CD4-positive, alpha-beta T cell treated with Interleukin-6 at 100 ng/mL for 8 hours (primary cell): ENCODE results near the gene RPTOR.
A peak's percentile ranks its signal among the peaks of the same experiment; 100 is the strongest.

Experiments used
- DNase-seq: peaks from one replicate; pipeline ENCODE4 v3.0.0-alpha.2; 2020; ENCODE audit warnings: mixed read lengths, low spot score

Gene RPTOR

GRCh38 chr17:80766290-80766855 is 221.7 kb downstream of the RPTOR start:
- DNase-seq, result no peak

DNA sequence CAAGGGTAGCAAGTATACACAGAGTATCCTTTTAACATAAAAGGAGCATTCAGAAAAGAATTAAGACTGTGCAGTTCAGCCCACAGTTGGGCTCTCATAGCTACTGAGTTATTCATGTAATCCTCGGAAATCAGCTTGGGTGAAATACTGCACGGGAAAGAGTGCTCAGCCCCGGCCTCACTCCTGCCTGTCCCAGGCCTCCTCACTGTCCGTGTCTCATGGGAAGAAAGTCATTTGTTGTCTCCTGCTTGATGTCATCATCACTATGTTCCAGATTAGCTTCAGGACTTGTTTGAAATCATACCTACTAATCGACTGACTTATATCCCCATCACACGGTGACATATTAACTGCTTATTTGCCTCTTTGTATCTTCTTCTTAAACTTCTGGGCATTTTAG is 223.8 kb downstream of the RPTOR start:
- no peak for DNase-seq

GRCh38 chr17:80768936-80769335 is 224.3 kb downstream of the RPTOR start:
- DNase-seq, result no peak

DNA sequence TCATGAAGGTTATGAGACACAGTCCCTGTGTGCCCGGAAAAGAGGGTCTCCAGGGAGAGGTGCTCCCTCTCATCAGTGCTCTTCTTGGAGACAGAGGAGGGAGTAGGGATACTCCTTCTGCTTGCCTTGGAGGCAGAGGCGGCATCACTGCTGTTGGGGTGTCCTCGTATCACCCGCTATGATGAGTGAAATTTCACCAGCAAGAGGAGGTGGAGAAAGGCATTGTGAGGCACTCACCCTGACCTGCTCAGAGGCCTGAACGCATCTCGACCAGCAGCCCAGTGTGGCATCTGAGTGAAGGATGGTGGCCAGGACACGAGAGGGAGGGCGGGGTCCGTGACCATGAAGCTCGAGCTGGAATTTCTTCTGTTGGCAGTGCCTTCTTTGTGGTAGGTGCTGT is 224.9 kb downstream of the RPTOR start:
- DNase-seq, result no peak

GRCh38 chr17:80769936-80770625 is 225.4 kb downstream of the RPTOR start:
- DNase-seq, result no peak

GRCh38 chr17:80770881-80771611 is 226.4 kb downstream of the RPTOR start:
- no peak for DNase-seq

DNA sequence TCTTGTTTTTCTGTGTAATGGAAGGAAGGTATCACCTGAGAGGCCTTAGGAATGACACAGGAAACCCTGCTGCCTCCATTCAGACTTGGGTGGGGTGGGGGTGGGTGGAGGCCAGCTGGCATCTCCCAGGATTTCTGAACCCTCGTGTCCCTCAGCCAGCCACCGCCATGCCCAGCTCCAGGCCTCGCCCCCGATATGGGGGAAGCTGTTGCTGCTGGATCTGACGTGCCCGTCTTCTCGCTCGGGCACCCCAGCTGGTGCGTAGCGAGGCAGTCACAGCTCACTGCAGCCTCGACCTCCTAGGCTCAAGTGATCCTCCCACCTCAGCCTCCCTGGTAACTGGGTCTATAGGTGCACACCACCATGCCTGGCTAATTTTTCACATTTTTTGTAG is 227.0 kb downstream of the RPTOR start:
- no peak for DNase-seq

GRCh38 chr17:80772906-80773242 is 228.2 kb downstream of the RPTOR start:
- no peak for DNase-seq

- no peak for DNase-seq
Measured at GRCh38 chr17:80773243-80773991, 228.8 kb downstream of the RPTOR start.

DNA sequence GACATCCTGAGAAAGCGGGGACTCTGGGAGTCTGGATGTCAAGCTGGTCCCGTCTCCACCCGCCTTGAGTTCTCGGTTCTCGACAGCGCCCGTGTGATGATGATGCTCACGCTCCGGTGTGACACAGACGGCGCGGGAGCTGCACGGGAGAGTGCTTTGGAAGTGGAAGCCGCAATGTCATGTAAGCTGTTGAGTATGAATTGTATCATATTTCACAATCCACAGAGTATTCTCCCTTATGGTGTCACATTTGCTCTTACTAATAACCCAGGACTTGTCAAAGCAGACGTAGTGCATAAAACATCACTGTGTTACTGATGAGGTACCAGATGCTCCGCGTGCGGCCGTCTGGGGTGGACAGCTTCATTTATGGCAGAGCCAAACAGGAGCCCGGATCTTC is 229.5 kb downstream of the RPTOR start:
- no peak for DNase-seq

DNA sequence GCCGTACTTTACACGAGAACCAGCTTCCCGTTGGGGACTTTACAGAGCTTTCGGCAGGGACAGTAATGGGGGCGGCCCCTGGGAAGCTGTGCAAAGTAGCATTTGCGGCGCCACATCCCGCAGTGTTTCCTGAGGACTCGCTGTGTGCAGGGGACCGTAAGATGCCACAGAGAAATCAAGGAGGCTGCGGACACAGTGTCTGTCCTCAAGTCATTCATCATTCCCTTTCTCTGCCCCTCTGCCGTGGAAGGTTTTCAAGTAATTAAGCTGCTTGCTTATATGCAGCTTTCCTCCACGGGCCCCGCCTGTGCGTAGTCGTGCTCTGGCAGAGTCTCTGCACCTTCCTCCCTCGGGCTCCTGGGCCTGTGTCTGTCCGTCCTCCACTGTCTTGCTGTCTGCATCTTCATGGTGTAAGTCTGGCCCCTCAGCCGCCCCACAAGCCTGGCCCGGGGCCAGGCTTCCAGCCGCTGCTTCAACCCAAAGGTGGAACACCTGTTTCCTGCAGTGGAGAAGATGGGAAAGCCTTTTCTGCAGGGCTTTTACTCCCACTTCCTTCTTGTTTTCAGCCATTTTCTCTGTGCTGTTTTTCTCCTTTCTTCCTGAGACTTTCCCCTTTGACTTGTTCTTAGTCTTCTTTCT is 230.1 kb downstream of the RPTOR start:
- no peak for DNase-seq

GRCh38 chr17:80775863-80776262 is 231.2 kb downstream of the RPTOR start:
- DNase-seq, result no peak

DNA sequence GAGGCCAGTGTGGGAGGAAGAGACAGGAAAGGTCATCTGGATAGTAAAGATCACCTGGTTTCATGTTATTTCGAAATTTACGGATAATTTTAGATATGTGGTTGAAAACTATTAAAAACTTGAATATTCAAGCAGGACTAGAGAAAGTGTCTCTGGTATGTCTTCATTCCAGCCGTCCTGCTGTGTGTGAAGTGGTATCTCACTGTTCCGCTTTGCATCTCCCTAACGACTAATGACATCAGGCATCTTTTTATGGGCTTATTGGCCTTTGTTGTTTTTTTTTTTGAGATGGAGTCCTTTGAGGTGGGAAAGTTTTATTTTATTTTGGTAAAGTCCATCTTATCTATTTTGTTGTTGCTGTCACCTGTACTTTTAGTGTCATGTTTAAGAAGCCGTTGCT is 232.6 kb downstream of the RPTOR start:
- no peak for DNase-seq

DNA sequence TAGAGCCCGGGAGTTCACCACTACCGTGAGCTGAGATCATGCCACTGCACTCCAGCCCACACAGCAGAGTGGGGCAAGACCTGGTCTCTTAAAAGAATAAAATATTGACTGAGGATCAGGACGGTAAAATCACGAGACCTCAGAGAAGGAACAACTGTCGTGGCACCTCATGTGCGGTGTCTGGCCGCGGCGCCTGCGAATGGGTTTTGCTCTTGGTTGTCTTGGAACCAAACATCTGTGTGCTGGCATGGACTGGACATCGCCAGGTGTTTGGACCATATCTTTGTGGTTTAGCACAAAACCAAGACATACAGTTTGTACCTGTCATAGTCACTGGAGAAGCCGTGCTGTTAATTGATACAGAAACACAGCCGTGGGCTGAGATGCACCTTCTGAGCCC is 234.1 kb downstream of the RPTOR start:
- DNase-seq, result no peak

DNA sequence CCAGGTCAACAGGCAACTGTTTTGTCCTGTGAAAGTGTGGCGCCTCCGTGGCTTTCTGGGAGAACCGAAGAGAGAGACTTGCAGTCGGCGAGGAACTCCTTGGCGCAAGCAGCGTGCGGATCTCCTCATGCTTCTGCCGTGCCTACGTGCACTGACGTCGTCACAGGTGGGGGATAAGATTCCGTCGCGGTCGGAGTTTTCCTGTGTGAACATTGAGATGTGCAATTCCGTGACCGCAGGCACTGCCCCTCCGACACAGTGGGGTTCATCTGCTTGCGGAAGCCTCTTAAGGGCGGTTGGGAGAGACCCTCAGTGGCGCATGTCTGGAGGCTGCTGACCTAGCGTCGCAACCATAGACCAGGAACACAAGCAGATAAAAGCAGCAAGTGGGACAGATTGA is 234.7 kb downstream of the RPTOR start:
- DNase-seq, result no peak

GRCh38 chr17:80779961-80780380 is 235.3 kb downstream of the RPTOR start:
- DNase-seq, result no peak

- DNase-seq, result peak; percentile 44
Measured at GRCh38 chr17:80780381-80781198, 236.0 kb downstream of the RPTOR start.

GRCh38 chr17:80781211-80781610 is 236.6 kb downstream of the RPTOR start:
- peak; percentile 34 for DNase-seq

DNA sequence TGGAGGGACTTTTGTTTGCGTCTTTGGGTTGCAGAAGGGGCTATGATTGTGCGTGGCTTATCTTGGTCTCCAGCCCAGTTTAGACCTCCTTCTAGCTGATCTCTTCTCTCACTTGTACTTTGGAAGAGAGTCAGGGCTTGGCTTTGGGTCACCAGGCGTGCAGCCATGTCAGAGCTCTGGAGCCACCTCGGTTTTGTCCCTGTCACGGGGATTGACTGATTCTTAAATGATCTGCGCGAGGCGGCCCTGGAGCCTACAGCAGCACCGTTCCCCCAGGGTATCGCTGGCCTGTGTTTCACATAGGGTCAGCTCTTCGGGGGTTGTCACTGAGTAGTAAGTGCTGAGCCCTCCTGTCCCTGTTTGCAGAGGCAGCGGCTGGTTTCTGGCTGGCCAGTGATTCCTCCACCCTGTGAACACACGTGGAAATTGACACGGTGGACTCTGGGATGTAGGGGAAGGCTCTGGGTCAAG is 237.2 kb downstream of the RPTOR start:
- no peak for DNase-seq

DNA sequence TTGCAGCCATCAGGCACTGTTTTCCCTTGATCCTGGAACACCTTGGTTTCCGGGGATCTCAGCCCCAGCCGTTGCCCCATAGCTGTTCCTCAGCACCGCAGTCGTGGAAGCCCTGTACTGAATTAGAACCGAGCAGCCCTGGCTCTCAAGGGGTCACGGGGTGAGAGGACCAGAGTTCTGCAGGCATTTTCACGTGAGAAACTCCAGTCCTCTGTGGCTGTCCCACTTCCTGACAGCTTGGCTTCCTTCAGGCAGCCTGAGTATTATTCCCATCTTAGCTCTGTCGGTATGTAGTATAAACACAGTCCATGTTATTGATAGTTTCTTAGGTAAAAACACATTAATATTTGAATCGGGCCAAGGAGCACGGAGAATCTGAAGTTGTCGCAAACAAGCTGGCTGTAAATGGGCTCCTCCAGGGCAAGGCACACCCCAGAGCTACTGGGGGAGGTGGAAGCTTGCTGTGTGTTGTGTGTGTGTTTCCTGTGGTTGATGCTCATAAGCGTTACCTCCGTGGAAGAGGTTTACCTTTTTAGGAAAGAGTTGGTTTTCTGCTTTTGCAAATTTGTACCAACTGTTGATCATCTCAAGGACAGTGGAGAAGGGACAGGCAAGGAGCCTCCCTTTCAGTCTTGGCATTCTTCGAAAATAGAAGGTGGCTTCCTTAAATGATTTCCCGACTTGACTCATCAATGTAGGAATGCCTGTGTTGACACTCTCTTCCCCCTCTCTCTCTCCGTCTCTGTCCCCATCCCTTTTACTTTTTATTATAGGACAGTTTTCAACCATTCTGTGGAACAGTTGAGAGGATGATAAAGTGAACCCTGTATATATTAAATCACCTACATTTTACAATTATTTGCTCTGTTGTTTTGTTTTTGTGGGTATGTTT is 238.1 kb downstream of the RPTOR start:
- DNase-seq, result peak; percentile 77
